Mononuclear cell (primary cell): ENCODE data around the gene WDR6. TPM values are rescaled to one million over a fixed set of nuclear protein-coding genes. Genes with fewer than 3 reads are reported as not detected.
A peak's percentile ranks its signal among the peaks of the same experiment; 100 is the strongest.
"Not testable (repeated sequence)": the region's sequence is repeated elsewhere in the genome, so short reads cannot be mapped to it uniquely, and the experiment has no call there.

Experiments used
- H3K27me3 ChIP-seq: 2 replicates; pipeline ENCODE4 v1.6.0; 2011; ENCODE audit warnings: low read length, control low read depth; ENCODE audit not compliant: insufficient read depth
- H3K4me1 ChIP-seq: 2 replicates; pipeline ENCODE4 v1.5.1; 2011; ENCODE audit warnings: mild to moderate bottlenecking, low read length, control low read depth; ENCODE audit not compliant: insufficient read depth
- H3K4me3 ChIP-seq: 2 replicates; pipeline ENCODE4 v1.5.1; 2011; ENCODE audit warnings: mild to moderate bottlenecking, low read length, moderate library complexity
- H3K9me3 ChIP-seq: 2 replicates; pipeline ENCODE4 v1.5.1; 2011; ENCODE audit warnings: low read depth, mild to moderate bottlenecking, control low read depth, low read length
- total RNA-seq: library from RNA; depleted of rRNA; stranded (reverse); fragments of >200 nt; gene quantifications from one replicate; pipeline ENCODE4 v1.2.3, GENCODE V29; 2012

WDR6 gene
- total RNA-seq, 1 donor, result 31.9 TPM

GRCh38 chr3:49004352-49005302, 2.6 kb upstream of the WDR6 start:
- H3K4me3 ChIP-seq, result no peak overlapping the region
- H3K4me1 ChIP-seq, result peaks cover 22% of the 10 kb centered on the region
- no peaks in the 10 kb centered on the region for H3K27me3 ChIP-seq
- H3K9me3 ChIP-seq, result no peaks in the 10 kb centered on the region

- no peak overlapping the region for H3K4me3 ChIP-seq
- no peaks in the 10 kb centered on the region for H3K9me3 ChIP-seq
These were observed 1.9 kb upstream of the WDR6 start for GRCh38 chr3:49005303-49005680.

GRCh38 chr3:49005998-49006397, 1.2 kb upstream of the WDR6 start:
- Histone ChIP-seq H3K4me1 (peaks cover 23% of the 10 kb centered on the region), H3K27me3 (no peaks in the 10 kb centered on the region), H3K9me3 (no peaks in the 10 kb centered on the region), H3K4me3 (no peak overlapping the region)

More at GRCh38 chr3:49005303-49005680, 1.9 kb upstream of the WDR6 start:
- H3K27me3 ChIP-seq, result no peaks in the 10 kb centered on the region
- H3K4me1 ChIP-seq, result peaks cover 23% of the 10 kb centered on the region

- Histone ChIP-seq H3K9me3 (no peaks in the 10 kb centered on the region), H3K4me3 (peak overlapping the region; percentile 73), H3K27me3 (no peaks in the 10 kb centered on the region), H3K4me1 (peaks cover 23% of the 10 kb centered on the region)
These were observed 653 bp upstream of the WDR6 start for GRCh38 chr3:49006408-49007067.

- H3K9me3 ChIP-seq, result no peaks in the 10 kb centered on the region
- H3K4me3 ChIP-seq, result peak overlapping the region; percentile 73
- no peaks in the 10 kb centered on the region for H3K27me3 ChIP-seq
- peaks cover 23% of the 10 kb centered on the region for H3K4me1 ChIP-seq
These were observed 759 bp downstream of the WDR6 start for GRCh38 chr3:49007771-49008528.

GRCh38 chr3:49008627-49009026, 1.4 kb downstream of the WDR6 start:
- not testable (repeated sequence) for H3K9me3 ChIP-seq, H3K4me3 ChIP-seq, H3K27me3 ChIP-seq
- H3K4me1 ChIP-seq, result peaks cover 23% of the 10 kb centered on the region

- Histone ChIP-seq H3K9me3 (no peaks in the 10 kb centered on the region), H3K4me1 (peaks cover 23% of the 10 kb centered on the region), H3K4me3 (no peak overlapping the region), H3K27me3 (no peaks in the 10 kb centered on the region)
These were observed 2.2 kb downstream of the WDR6 start for GRCh38 chr3:49009396-49009795.

GRCh38 chr3:49012441-49013017, 5.3 kb downstream of the WDR6 start:
- H3K4me3 ChIP-seq, result no peak overlapping the region
- no peaks in the 10 kb centered on the region for H3K9me3 ChIP-seq
- peaks cover 23% of the 10 kb centered on the region for H3K4me1 ChIP-seq
- no peaks in the 10 kb centered on the region for H3K27me3 ChIP-seq

GRCh38 chr3:49013113-49013737, 6.0 kb downstream of the WDR6 start:
- Histone ChIP-seq H3K4me1 (peaks cover 24% of the 10 kb centered on the region), H3K27me3 (no peaks in the 10 kb centered on the region), H3K4me3 (no peak overlapping the region), H3K9me3 (no peaks in the 10 kb centered on the region)

- Histone ChIP-seq H3K4me1 (peaks cover 24% of the 10 kb centered on the region), H3K9me3 (no peaks in the 10 kb centered on the region), H3K27me3 (no peaks in the 10 kb centered on the region), H3K4me3 (no peak overlapping the region)
These were observed 6.8 kb downstream of the WDR6 start for GRCh38 chr3:49013738-49014660.

- no peak overlapping the region for H3K4me3 ChIP-seq
- peaks cover 30% of the 10 kb centered on the region for H3K4me1 ChIP-seq
- H3K27me3 ChIP-seq, result no peaks in the 10 kb centered on the region
- no peaks in the 10 kb centered on the region for H3K9me3 ChIP-seq
These were observed 7.9 kb downstream of the WDR6 start for GRCh38 chr3:49015072-49015471.

GRCh38 chr3:49015765-49016164, 8.6 kb downstream of the WDR6 start:
- Histone ChIP-seq H3K4me3 (no peak overlapping the region), H3K9me3 (no peaks in the 10 kb centered on the region), H3K27me3 (no peaks in the 10 kb centered on the region), H3K4me1 (peaks cover 37% of the 10 kb centered on the region)

GRCh38 chr3:49016414-49017228, 9.4 kb downstream of the WDR6 start:
- Histone ChIP-seq H3K4me3 (no peak overlapping the region), H3K4me1 (peaks cover 42% of the 10 kb centered on the region), H3K27me3 (no peaks in the 10 kb centered on the region), H3K9me3 (no peaks in the 10 kb centered on the region)
